H1 (cell line): ENCODE measurements around the gene AP2B1. TPM values are rescaled to one million over a fixed set of nuclear protein-coding genes. Genes with fewer than 3 reads are reported as not detected.

ENCODE experiments used
- CHD2 ChIP-seq: IDR thresholded peaks from 2 replicates; pipeline ENCODE4 v1.6.1; 2012; ENCODE audit warnings: low read length, improper control_type of control experiment
- EGR1 ChIP-seq: IDR thresholded peaks from 2 replicates; pipeline ENCODE4 v1.6.1; 2011; ENCODE audit warnings: low read depth, low read length, borderline replicate concordance
- PHF8 ChIP-seq: fragments of 200-600 bp; sonication (generic); conservative IDR thresholded peaks from 2 replicates; pipeline ENCODE4 v1.7.1; 2012; ENCODE audit warnings: low read depth, mild to moderate bottlenecking, inconsistent platforms, low read length, moderate library complexity
- SIRT6 ChIP-seq: IDR thresholded peaks from one replicate; pipeline ENCODE4 v1.7.1; 2012; ENCODE audit warnings: low read length, inconsistent platforms
- SRF ChIP-seq: IDR thresholded peaks from 2 replicates; pipeline ENCODE4 v1.6.1; 2011; ENCODE audit warnings: mild to moderate bottlenecking, low read depth, low read length, moderate library complexity
- TAF7 ChIP-seq: optimal IDR thresholded peaks from 2 replicates; pipeline ENCODE3; 2011; ENCODE audit warnings: low read depth, mild to moderate bottlenecking, inconsistent platforms, low read length, moderate library complexity, borderline replicate concordance
- TBP ChIP-seq: IDR thresholded peaks from 2 replicates; pipeline ENCODE4 v1.6.1; 2011; ENCODE audit warnings: low read depth, low read length, improper control_type of control experiment
- TCF12 ChIP-seq: IDR thresholded peaks from 2 replicates; pipeline ENCODE4 v1.6.1; 2011; ENCODE audit warnings: low read depth, mild to moderate bottlenecking, low read length
- YY1 ChIP-seq: IDR thresholded peaks from 2 replicates; pipeline ENCODE4 v1.6.1; 2011; ENCODE audit warnings: low read depth, mild to moderate bottlenecking, low read length
- polyA plus RNA-seq, 7 experiments: library from polyadenylated mRNA; depleted of rRNA in 3 of 7; stranded (reverse) in 5 of 7; unstranded in 2 of 7; fragments of >200 nt in 5 of 7; fragments of 200-250 nt in 2 of 7; gene quantifications; 1 replicate in 5 of 7; 2 replicates in 1 of 7; 4 replicates in 1 of 7; pipeline versions ENCODE4 v1.2.1 to v1.2.3, GENCODE V29; 2011 to 2013; ENCODE audit warnings: missing spikeins in 2 of 7, mixed read lengths in 2 of 7
- total RNA-seq: library from RNA; stranded (reverse); fragmentation: NEBNext Ultra II Directional; extraction: Animal tissue kit (Norgen Biotek cat#: 25700); gene quantifications from 2 replicates; pipeline ENCODE4 v1.2.1, GENCODE V29; 2021
- TF ChIP-seq, protein P1 (sequence below): fragments of 300-600 bp; sonication (generic); IDR thresholded peaks from 2 replicates; pipeline ENCODE4 v1.7.1; 2012; ENCODE audit warnings: low read length, moderate library complexity, mild to moderate bottlenecking, inconsistent platforms; ENCODE audit not compliant: insufficient replicate concordance

The AP2B1 gene
- total and polyA plus RNA-seq, 2 of the 8 experiments (the other 6 are each of a cell fraction or from before 2014, with no cell fraction given): 95.5 to 199 TPM

DNA sequence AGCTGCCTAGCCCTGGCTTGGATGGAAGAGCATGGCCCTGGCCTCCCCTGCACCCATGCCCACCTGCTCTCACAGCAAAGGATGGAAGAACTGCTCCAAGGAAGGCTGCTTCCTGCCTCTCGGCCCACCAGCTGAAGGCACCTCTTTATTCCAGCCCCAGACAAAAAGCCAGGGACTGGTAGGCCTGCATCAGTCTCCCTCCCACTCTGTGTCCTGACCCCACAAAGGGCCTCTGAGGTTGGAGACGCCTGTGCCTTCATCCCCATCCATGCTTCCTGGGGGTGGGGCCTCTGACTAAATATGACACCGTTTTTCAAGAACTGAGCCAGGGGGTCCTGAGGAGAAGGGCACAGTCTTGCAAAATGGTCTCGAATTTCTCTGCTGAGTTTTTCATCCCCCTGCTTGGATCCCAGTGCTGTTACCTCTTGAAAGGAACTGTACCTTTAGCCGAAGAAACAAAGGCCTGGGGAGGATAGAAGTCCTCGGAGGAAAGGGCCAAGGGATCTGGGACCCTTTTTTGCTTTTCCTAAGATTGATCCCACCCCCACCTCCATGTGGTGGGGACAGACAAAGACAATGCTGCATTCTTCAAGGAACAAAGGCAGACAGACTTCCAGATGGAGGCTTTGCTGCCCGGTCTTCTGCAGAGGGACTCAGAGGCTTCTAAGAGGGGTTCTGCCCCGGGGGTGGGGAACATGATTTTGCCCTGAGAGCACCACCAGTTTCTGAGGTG lies 178.8 kb downstream of the AP2B1 start (continued):
- TF ChIP-seq, protein P1, sequence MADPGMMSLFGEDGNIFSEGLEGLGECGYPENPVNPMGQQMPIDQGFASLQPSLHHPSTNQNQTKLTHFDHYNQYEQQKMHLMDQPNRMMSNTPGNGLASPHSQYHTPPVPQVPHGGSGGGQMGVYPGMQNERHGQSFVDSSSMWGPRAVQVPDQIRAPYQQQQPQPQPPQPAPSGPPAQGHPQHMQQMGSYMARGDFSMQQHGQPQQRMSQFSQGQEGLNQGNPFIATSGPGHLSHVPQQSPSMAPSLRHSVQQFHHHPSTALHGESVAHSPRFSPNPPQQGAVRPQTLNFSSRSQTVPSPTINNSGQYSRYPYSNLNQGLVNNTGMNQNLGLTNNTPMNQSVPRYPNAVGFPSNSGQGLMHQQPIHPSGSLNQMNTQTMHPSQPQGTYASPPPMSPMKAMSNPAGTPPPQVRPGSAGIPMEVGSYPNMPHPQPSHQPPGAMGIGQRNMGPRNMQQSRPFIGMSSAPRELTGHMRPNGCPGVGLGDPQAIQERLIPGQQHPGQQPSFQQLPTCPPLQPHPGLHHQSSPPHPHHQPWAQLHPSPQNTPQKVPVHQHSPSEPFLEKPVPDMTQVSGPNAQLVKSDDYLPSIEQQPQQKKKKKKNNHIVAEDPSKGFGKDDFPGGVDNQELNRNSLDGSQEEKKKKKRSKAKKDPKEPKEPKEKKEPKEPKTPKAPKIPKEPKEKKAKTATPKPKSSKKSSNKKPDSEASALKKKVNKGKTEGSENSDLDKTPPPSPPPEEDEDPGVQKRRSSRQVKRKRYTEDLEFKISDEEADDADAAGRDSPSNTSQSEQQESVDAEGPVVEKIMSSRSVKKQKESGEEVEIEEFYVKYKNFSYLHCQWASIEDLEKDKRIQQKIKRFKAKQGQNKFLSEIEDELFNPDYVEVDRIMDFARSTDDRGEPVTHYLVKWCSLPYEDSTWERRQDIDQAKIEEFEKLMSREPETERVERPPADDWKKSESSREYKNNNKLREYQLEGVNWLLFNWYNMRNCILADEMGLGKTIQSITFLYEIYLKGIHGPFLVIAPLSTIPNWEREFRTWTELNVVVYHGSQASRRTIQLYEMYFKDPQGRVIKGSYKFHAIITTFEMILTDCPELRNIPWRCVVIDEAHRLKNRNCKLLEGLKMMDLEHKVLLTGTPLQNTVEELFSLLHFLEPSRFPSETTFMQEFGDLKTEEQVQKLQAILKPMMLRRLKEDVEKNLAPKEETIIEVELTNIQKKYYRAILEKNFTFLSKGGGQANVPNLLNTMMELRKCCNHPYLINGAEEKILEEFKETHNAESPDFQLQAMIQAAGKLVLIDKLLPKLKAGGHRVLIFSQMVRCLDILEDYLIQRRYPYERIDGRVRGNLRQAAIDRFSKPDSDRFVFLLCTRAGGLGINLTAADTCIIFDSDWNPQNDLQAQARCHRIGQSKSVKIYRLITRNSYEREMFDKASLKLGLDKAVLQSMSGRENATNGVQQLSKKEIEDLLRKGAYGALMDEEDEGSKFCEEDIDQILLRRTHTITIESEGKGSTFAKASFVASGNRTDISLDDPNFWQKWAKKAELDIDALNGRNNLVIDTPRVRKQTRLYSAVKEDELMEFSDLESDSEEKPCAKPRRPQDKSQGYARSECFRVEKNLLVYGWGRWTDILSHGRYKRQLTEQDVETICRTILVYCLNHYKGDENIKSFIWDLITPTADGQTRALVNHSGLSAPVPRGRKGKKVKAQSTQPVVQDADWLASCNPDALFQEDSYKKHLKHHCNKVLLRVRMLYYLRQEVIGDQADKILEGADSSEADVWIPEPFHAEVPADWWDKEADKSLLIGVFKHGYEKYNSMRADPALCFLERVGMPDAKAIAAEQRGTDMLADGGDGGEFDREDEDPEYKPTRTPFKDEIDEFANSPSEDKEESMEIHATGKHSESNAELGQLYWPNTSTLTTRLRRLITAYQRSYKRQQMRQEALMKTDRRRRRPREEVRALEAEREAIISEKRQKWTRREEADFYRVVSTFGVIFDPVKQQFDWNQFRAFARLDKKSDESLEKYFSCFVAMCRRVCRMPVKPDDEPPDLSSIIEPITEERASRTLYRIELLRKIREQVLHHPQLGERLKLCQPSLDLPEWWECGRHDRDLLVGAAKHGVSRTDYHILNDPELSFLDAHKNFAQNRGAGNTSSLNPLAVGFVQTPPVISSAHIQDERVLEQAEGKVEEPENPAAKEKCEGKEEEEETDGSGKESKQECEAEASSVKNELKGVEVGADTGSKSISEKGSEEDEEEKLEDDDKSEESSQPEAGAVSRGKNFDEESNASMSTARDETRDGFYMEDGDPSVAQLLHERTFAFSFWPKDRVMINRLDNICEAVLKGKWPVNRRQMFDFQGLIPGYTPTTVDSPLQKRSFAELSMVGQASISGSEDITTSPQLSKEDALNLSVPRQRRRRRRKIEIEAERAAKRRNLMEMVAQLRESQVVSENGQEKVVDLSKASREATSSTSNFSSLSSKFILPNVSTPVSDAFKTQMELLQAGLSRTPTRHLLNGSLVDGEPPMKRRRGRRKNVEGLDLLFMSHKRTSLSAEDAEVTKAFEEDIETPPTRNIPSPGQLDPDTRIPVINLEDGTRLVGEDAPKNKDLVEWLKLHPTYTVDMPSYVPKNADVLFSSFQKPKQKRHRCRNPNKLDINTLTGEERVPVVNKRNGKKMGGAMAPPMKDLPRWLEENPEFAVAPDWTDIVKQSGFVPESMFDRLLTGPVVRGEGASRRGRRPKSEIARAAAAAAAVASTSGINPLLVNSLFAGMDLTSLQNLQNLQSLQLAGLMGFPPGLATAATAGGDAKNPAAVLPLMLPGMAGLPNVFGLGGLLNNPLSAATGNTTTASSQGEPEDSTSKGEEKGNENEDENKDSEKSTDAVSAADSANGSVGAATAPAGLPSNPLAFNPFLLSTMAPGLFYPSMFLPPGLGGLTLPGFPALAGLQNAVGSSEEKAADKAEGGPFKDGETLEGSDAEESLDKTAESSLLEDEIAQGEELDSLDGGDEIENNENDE: no peak
- TF ChIP-seq EGR1 (no peak), TBP (no peak), SRF (no peak), YY1 (no peak), SIRT6 (no peak), TAF7 (no peak), PHF8 (no peak), TCF12 (no peak), CHD2 (no peak)
- TF ChIP-seq, all 59 proteins: peak for 0
